ENCODE data around the gene ABCB11.

- no peak for TF ChIP-seq SIN3A (IDR thresholded peaks at IDR 0.05; ENCODE audit: borderline replicate concordance, low read depth, low read length)
- TF ChIP-seq, protein P1, sequence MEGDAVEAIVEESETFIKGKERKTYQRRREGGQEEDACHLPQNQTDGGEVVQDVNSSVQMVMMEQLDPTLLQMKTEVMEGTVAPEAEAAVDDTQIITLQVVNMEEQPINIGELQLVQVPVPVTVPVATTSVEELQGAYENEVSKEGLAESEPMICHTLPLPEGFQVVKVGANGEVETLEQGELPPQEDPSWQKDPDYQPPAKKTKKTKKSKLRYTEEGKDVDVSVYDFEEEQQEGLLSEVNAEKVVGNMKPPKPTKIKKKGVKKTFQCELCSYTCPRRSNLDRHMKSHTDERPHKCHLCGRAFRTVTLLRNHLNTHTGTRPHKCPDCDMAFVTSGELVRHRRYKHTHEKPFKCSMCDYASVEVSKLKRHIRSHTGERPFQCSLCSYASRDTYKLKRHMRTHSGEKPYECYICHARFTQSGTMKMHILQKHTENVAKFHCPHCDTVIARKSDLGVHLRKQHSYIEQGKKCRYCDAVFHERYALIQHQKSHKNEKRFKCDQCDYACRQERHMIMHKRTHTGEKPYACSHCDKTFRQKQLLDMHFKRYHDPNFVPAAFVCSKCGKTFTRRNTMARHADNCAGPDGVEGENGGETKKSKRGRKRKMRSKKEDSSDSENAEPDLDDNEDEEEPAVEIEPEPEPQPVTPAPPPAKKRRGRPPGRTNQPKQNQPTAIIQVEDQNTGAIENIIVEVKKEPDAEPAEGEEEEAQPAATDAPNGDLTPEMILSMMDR (IDR thresholded peaks at IDR 0.05), result no peak
- TF ChIP-seq TCF12 (IDR thresholded peaks at IDR 0.05), result no peak
- TF ChIP-seq POLR2AphosphoS5 (IDR thresholded peaks at IDR 0.05; ENCODE audit: low read depth, low read length), result no peak
- TF ChIP-seq, protein P2, sequence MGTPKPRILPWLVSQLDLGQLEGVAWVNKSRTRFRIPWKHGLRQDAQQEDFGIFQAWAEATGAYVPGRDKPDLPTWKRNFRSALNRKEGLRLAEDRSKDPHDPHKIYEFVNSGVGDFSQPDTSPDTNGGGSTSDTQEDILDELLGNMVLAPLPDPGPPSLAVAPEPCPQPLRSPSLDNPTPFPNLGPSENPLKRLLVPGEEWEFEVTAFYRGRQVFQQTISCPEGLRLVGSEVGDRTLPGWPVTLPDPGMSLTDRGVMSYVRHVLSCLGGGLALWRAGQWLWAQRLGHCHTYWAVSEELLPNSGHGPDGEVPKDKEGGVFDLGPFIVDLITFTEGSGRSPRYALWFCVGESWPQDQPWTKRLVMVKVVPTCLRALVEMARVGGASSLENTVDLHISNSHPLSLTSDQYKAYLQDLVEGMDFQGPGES (IDR thresholded peaks at IDR 0.05; ENCODE audit: low read depth, low read length), result no peak
- no peak for TF ChIP-seq YY1 (IDR thresholded peaks at IDR 0.05; ENCODE audit: low read depth)
- TF ChIP-seq TAF1 (IDR thresholded peaks at IDR 0.05; ENCODE audit: borderline replicate concordance, low read depth, low read length), result no peak
- no peak for TF ChIP-seq GABPA (IDR thresholded peaks at IDR 0.05; ENCODE audit: low read depth)
- TF ChIP-seq RAD21 (IDR thresholded peaks at IDR 0.05; ENCODE audit: low read length), result no peak
- TF ChIP-seq RCOR1 (IDR thresholded peaks at IDR 0.05; ENCODE audit: low read length), result no peak
These were observed 146.1 kb downstream of the ABCB11 start for GRCh38 chr2:168884975-168885374.

Data from SK-N-SH (cell line).